Tongue (tissue), 2 donors: Measurements from ENCODE around the gene ADGRL1. TPM values are rescaled to one million over a fixed set of nuclear protein-coding genes. Genes with fewer than 3 reads are reported as not detected.
"Not testable (repeated sequence)": the region's sequence is repeated elsewhere in the genome, so short reads cannot be mapped to it uniquely, and the experiment has no call there.

Experiments used
- DNase-seq: peaks from one replicate; pipeline ENCODE4 v3.0.0-alpha.2; 2015
- total RNA-seq: library from RNA; depleted of rRNA; stranded (reverse); fragments of >200 nt; gene quantifications from one replicate; pipeline ENCODE4 v1.2.3, GENCODE V29; 2014

ADGRL1 gene
- total RNA-seq, 1 donor from 2014 or later = 18.2 TPM

GRCh38 chr19:14161305-14161704, 44.7 kb downstream of the ADGRL1 start:
- no peak for DNase-seq

GRCh38 chr19:14160017-14160703, 45.8 kb downstream of the ADGRL1 start:
- DNase-seq = no peak

GRCh38 chr19:14159059-14159458, 46.9 kb downstream of the ADGRL1 start:
- DNase-seq = no peak

GRCh38 chr19:14158276-14159023, 47.5 kb downstream of the ADGRL1 start:
- DNase-seq = no peak

GRCh38 chr19:14156971-14157717, 48.8 kb downstream of the ADGRL1 start:
- DNase-seq = no peak

GRCh38 chr19:14156122-14156521, 49.8 kb downstream of the ADGRL1 start:
- DNase-seq = no peak

GRCh38 chr19:14155371-14155770, 50.6 kb downstream of the ADGRL1 start:
- DNase-seq = no peak

- DNase-seq = no peak
Measured at GRCh38 chr19:14152713-14153112, 53.3 kb downstream of the ADGRL1 start.

GRCh38 chr19:14150770-14151661, 55.0 kb downstream of the ADGRL1 start:
- DNase-seq = no peak

- no peak for DNase-seq
Measured at GRCh38 chr19:14150041-14150769, 55.8 kb downstream of the ADGRL1 start.

GRCh38 chr19:14149509-14149994, 56.4 kb downstream of the ADGRL1 start:
- DNase-seq = peak; percentile 86

GRCh38 chr19:14148751-14149410, 57.1 kb downstream of the ADGRL1 start:
- no peak for DNase-seq

GRCh38 chr19:14147797-14148605, 58.0 kb downstream of the ADGRL1 start:
- DNase-seq = peak; percentile 84

- no peak for DNase-seq
Measured at GRCh38 chr19:14146789-14147216, 59.2 kb downstream of the ADGRL1 start.

GRCh38 chr19:14146169-14146568, 59.8 kb downstream of the ADGRL1 start:
- DNase-seq = not testable (repeated sequence)

GRCh38 chr19:14145381-14145780, 60.6 kb downstream of the ADGRL1 start:
- no peak for DNase-seq

- DNase-seq = no peak
Measured at GRCh38 chr19:14142262-14143190, 63.4 kb downstream of the ADGRL1 start.

GRCh38 chr19:14141041-14141440, 64.9 kb downstream of the ADGRL1 start:
- DNase-seq = no peak
